Stimulated activated naive CD4-positive, alpha-beta T cell (primary cell): ENCODE measurements around the gene ZNHIT6.

Experiments used
- DNase-seq, 6 experiments: peaks; one replicate each; lab custom pipeline; 2025; lab: John Stamatoyannopoulos, UW

Gene ZNHIT6

DNA sequence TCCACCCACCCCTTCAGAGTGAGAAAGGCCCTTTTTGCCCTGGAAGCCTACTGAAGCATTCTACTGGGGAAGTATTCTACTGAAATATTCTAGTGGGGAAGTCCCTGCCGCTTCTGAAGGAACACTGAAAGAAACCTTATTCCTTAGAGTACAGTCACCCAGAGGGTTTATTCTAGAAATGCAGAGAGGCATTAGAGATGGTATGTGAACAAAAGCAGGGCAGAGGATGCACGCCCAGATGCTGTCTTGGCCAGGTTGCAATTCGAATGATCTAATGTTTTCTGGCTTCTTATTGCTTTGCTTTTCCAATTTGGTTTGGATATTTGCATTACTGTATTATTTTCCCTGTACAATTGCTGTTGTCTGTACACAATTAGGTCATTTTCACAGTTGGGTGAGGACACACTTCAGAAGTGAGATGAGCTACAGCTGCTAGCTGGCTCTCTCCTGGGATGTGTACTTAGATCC is 90.6 kb downstream of the ZNHIT6 start:
- no peak for DNase-seq

DNA sequence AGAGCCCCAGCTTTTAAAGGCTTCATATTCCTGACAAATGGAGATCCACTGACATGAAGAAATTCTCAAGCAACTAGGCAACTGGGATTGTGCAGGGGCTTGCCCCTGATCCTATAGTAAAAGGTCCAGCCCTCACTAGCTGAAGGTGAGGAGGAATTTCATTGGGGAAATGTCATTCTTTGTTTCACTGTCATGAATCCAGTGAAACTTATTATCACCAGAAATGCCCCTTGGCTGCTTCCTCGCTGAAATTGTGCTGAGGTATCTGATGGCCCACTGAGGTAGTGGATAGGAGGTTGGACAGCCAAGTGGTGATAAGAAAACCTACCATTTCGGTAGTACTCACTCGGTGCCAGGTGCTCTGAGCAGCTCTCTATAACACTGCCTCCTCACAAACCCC is 91.5 kb downstream of the ZNHIT6 start:
- DNase-seq = no peak

DNA sequence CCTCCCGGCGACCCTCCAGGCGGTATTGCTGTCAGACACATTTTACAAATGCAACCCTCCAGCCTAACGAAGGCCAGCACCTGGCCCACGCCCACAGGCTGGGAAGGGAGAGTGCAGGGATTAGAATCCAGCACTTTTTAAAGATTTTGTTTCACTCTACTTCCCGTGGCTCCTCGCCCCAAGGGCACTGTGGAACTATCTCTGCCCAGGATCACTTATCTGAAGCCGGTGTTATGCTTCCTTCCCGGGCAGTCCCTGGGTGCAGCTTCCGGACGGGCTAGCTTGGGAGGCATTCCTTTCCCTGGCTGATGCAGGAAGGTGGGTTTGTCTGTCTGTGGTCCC is 91.9 kb downstream of the ZNHIT6 start:
- DNase-seq = no peak

DNA sequence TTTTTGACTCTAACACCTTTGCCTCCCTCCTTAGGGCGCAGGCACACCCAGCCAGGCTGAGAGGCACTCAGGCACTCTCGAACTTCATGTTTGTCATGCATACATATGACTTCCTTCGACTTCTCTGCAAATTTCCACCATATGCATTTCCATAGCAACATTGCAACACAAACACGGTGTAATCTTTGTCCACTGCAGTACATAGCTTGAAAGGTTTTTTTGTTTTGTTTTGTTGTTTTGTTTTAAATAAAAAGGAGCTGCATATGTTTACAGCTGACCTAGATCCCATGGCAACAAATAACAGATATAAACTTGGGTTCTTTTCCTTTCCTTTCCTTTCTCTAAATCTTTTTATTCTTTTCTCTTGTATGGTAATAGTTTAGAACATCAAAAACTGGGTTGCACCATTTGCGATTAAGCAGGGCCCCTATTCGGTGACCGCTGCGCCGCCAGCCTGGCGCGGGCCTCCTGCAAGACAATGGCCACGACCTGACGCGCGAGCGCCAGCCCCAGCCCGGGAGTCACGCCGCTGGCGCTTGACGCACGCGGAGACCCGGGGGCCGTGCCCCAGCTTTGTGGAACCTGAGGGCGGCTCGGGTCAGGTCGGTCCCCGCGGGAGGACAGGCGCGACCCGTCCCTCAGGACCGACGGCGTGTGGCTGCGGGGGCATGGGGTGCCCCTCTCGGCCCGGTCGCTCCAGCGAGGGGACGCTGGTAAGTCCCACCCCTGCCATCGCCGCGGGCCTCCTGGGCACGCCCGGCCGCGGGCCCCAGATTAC is 92.5 kb downstream of the ZNHIT6 start:
- DNase-seq = no peak

DNA sequence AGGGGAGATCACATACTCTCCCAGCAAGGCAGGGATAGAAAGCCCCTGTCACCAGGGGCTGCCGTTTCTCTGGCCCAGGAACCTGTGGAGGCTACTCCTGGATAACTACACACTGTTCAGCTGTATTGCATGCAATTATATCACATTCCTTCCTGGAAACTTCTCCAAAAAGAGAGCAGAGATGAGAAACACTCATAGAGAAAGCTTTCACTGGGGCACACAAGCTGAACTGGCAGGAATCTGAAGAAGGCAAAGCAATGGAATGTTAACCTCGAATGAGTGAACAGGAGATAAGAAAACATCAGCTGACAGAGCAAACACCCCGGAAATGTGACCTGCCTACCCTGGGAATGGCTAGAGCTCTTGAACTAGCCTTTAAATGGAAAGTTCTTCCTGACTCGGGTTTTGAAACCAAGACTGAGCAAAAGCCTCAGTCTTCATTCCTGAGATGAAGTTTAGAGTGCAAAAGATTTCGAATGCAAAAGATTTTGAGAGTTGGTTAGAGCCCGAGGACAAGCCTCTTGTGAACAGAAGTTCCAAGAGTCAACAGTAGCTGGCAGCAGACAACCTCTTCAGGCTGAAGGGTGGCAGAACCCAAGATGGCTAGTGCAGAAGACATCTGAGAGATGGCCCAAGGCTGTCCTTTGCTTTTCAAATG is 95.4 kb downstream of the ZNHIT6 start:
- no peak for DNase-seq

DNA sequence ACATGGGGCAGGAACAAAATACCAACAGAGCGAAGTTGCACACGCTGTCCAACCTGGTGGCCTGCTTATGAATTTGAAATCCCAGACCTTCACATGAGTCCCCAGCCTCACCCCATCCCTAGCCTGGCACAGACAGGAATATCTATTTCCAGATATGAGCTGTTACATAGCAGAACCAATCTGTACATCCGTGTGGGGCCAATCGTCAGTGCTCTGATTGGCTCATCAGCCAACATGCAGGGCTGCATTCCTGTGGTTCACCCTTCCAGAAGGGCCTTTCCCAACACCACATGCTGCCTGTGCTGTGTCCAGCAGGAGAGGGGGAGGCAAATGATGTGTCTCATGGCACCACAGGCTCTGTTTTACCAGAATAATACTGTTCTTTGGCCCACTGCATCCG is 96.4 kb downstream of the ZNHIT6 start:
- no peak for DNase-seq

DNA sequence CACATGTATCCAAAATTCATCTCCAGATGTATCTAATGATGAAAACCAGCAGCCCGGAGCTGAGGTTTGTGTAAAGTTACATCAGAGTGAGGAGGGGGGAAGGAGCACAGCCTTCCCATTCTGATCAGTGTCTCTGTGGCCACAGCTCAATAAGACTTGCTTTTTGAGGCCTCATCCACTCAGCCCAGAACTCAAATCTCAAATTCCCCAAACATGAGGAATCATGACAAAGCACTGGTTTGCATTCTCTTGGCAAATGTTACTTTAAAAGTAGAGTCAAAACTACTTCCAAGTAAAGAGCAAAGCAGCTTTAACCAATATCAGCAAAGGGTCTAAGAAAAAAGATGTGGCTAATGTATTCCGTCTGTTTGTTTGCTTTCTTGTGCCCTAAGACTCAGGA is 96.8 kb downstream of the ZNHIT6 start:
- no peak for DNase-seq

DNA sequence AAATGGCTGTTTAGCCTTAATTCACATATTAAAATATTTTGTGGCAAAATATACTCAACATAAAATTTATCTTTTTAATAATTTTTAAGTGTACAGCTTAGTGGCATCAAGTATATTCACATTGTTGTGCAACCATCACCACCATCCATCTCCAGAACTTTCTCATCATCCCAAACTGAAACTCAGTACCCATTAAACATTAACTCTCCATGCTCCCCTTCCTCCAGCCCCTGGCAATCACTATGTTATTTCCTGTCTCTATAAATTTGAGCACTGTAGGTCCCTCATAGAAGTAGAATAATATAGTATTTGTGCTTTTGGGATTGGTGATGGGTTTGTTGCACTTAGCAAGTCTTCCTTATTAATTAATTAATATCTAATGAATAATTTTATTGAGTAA is 98.3 kb downstream of the ZNHIT6 start:
- DNase-seq = no peak

DNA sequence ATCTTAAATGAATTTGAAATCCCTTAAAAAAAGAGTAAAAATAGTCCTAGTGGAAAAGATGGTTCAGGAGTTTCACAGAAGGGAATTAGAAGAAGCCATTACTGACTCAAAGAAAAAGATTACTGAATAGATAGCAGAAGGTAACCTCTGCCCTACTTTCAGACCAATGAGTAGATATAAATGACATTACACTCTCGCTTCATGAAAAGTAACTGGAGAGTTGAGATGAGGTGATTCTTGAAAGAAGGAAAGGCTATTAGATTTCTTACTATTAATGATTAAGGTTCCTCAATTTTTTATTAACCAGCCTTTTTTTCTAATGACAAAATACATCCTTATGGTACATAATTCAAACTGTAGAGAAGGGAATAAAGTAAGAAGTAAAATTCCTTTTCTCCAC is 99.4 kb downstream of the ZNHIT6 start:
- DNase-seq = no peak

DNA sequence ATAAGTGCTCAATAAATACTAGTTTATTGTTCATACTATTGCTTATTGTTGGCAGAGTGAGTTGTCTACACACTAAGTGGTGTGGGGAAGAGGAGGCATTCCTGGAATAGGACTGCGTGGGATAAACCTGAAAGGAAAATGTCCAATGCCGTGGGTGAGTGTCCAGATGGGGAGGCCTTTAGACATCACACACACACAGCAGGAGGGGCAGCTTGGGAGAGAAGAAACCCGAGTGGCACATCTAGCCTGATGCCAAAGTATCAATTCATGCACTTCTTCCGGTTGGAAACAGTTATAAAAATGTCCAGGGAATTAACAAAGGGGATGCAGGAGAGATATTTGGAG is 100.3 kb downstream of the ZNHIT6 start:
- no peak for DNase-seq

DNA sequence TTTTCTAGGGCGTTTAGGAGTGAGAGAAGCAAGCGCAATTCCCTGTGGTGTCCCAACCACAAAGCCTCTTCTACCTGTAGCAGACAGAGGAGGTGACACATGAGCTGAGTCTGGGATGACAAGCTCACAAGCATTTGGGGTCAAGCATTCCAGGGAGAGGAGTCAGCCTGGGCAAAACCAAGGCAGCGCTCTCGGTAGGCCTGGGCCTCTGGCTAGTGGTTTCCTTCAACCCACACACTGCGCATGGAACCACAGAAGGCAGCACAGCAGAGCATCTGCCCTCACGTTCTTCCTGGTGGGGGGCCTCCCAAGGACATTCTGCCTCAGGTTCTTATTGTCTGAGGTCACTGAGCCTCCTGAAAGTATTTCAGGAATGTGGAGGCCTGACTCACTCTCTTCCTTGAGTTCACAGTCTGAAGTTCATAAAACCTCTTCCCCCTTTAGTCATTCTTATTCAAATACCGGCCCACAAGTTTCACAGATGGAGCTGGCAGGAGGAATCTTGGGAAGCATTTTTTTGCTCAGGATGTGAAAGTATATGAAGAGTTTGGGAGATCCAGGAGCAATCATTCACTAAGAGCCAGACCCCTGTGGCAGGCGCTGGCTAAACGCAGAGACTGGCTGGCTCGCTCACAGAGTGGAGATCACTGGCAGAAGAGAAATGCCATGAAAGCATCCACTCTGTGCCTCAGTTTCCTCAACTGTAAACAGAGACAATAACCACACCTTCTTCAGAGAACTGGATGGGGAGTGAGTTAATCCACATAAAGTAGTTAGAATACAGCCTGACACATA is 100.9 kb downstream of the ZNHIT6 start:
- DNase-seq = no peak

DNA sequence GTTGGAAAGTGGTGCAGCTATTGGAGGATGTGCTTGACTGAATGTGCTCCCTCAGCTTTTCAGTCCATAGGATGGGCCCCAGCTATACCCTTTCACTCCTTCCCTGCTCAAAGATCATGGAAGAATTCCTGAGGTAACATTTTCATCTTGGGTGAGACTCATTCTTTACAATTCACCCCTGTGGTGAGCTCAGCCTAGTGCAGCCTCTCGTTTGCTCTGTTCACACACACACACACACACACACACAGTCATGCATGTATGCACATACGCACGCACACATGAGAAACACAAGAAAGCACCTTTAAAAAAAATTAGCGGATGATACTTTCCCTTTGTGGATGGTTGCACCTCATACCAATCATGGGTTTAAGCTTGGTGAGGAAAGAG is 101.8 kb downstream of the ZNHIT6 start:
- DNase-seq = no peak

DNA sequence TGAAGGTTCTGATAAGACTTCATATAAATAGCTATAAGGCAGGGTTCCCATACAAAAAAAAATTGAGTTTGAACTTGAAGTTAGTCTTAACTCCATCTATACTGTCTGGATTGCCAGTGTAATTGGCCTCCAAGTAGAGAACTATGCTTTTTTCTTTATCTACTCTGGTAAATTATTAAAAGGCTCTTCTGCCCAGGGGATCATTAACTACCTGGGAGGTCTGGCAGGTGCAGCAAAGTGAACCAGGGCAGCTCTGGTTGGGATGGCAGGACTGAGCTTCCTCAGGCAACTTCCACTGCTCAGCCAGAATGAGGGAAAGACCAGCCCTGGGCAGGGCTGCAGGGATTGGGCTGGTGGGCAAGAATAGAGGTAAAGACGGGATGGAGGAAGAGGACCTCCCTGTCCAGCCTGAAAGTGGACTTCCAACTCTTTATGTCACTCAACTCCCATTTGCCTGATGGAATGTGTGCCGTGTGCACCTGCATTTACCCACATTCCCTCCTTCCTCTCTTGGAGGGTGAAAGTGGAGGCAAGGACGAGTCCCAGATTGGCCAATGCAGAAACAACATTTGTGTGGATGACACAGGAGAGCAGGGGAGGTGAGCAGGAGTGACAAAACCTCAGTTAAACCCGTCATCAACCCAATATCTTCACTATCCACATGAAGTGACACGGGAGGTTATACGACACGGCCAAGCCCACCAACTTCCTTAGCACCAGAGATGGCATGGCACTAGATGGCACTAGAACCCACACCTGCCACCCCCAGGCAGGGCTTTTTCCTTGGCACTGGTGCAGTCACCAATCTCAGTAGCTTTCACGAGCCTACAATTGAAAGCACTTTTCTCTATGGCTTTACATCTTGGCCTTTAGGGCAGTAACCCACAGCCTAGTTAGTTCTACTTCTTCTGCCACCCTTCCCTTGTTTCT is 102.5 kb downstream of the ZNHIT6 start:
- DNase-seq = no peak

DNA sequence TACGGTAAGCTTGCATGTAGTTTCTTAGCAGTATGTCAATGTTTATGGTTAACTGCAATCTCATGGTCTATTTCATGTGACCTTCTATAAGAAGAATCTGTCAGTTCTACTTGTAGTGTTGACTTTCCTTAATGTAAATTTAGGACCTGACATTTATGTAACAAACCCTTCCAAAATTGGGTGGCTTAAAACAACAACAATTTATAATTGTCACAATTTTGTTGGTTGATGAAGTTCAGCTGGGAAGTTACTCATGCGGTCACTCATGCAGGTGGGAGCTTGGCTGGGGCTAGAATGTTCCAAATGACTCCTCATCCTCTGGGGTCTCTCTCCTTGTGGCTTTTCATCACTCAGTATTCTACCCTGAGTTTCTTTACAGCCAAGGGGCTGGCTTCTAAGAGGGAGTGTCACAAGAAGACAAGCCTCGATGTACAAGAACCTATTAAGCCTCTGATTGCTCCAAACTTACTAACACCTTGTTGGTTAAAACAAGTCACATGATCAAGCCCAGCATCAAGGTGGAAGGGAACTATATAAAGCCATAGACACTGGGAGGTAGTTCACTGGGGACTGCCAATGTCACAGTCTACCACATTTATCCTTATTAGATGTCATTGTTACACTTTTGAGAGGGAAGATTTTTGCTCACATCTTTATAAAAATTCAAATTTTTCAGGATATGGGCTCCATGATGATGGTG is 103.8 kb downstream of the ZNHIT6 start:
- DNase-seq = no peak

DNA sequence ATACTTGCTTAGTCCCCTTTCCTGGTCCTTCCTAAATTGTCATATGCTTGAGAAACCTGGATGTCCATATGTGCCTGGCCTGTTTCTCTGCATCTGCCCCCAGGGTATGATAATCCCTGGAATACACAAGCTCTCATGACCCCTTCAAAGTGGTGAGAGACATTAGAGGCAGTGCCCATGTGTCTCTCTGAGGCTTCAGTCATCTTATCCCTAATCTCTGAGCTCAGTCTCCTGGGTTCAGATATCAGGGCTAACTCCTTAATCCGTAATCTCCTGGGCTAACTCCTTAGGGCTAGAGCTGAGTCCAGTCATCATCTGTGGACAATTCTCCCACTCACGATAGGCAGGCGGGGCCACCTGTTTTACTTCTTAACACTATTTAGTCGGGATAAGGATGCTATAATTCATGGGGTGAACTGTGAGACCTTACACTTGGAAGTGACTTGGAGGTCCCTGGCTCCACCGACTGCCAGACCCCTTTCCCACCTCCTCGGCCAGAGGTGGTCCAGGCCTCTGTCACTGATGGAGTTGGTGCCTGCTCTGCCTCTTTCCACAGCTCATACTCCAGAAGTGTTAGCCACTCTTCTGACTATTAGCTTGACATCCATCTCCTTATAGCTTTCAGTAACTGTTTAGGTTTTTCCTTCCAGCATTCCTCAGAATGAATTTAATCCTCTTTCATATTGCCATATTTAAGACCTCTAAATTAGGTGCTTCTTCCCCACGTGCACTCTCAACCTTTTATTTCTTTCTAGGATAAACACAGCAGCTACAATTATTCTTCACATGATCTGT is 105.0 kb downstream of the ZNHIT6 start:
- no peak for DNase-seq

DNA sequence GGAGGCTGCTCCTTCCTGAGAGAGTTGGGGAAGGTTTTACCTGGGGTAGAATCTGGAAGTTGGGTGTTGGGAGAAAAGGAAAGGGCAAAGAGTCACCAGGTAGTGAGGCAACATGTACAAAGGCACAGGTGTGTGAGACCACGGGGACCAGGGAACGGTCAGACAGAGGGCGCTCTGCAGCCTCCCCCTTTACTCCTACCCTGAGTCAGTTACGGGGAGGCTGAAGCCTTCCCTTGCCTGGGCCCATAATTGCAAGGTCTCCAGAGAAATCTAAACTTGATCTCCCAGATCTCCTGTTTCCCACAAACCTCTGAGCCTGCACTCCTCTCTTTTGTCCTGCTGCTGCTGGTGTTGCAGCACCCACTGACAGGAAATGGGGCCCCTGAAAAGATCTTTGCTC is 105.7 kb downstream of the ZNHIT6 start:
- DNase-seq = no peak

DNA sequence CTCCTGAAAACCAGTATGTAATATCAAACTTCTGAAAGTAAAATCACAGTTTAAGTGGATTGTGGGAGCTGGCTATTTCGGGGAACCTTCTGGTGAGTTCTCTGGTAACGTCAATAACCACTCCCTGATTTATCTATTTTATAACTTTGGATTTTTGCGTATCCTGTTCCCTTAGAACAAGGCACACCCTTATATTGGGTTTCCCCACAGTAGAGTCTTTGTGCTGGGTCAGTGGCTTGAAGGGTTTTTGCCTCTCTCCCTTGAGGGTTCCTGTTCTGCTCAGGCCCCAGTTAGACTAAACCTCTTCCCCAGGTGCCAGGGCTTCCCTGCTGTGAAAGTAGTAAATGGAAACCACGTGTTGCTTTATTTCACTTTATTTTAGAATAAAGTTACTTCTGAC is 106.3 kb downstream of the ZNHIT6 start:
- no peak for DNase-seq

DNA sequence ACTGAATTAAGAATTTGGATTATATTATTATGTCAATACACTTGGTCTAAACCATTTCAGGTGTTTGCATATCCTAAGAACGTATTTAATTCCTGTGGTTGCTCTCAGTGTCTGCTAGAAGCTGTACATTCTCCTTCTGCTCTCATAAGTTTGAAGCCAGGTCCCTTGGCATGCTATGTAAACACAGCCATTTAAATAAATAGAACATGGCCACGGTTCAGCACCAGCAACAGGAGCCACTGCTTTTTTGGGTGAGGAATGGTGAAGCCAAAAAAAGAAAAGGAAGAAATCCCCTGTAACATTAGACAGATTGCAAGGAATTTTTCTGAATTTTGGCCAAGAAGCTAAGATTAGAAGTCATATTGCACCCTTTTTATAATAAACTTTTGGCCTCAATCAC is 108.6 kb downstream of the ZNHIT6 start:
- DNase-seq = no peak
